ENCODE results near the gene ARCN1.

ARCN1 gene

DNA sequence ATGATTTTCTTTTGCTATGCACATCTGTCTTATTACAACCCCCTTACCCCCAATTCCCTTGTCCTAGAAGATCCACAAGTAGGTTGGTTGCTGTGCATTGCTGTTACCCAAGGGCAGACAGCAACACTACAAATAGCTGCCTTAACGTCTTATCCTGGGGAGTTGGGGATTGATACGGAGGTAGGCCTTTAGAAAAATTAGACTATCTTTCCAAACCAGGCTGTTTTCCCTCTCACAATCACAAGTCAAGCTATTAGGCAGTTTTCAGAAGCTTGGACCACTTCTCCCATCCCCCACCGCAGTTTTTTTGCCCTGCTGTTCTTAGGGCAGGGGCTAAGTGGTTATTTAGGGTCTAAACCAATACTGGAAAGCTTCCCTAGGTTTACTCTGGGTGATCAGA is 32.4 kb downstream of the ARCN1 start:
- POLR2A ChIA-PET: no interaction called here
- CTCF ChIA-PET: interaction anchor here (0.9 to 6.0 kb wide), 4 partner anchors 9 to 326 kb away, joined by 3 to 68 read pairs (median 4); no protein-coding TSS in a partner anchor
- DNase-seq (ENCODE audit: extremely low spot score): no peak
- TF ChIP-seq, protein P1, sequence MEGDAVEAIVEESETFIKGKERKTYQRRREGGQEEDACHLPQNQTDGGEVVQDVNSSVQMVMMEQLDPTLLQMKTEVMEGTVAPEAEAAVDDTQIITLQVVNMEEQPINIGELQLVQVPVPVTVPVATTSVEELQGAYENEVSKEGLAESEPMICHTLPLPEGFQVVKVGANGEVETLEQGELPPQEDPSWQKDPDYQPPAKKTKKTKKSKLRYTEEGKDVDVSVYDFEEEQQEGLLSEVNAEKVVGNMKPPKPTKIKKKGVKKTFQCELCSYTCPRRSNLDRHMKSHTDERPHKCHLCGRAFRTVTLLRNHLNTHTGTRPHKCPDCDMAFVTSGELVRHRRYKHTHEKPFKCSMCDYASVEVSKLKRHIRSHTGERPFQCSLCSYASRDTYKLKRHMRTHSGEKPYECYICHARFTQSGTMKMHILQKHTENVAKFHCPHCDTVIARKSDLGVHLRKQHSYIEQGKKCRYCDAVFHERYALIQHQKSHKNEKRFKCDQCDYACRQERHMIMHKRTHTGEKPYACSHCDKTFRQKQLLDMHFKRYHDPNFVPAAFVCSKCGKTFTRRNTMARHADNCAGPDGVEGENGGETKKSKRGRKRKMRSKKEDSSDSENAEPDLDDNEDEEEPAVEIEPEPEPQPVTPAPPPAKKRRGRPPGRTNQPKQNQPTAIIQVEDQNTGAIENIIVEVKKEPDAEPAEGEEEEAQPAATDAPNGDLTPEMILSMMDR (IDR thresholded peaks at IDR 0.05; ENCODE audit: control extremely low read depth, extremely low read depth, low read depth, missing control alignments): no peak

DNA sequence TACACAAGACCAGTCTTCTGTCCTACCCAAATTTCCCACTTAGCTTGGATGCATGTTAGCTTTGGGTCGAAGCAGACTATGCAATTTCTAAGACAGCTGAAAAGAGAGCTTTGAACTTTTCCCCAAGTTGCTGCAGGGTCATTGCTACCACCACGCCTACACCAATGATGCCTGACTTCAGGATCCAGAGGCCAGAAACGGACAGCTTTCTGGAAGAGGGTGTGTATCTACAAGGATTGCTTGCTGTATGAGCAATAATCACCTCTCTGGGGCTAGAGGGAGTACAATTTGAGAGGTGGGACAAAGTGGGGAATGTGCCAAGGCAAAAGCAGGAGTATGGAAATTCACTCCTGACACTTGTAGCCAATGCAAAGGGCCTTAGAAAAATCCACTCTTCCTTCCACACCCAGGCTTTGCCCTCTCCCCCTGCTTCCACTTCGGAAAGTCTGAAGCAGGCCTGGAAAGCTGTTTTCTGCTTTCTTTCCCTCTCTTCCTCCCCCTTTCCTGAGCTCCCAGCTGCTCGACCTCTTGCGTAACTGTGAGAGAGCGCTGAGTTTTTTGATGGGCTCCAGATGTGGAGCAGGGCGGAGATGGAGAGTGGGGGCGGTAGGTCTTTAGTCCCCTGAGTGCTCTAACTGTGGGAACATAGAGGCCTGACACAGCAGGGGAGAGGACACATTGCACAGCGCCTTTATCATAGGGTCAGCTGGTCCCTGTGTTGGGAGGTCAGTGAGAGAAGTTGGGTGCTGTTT is 33.1 kb downstream of the ARCN1 start:
- no peak for DNase-seq (ENCODE audit: extremely low spot score)
- ChIA-PET POLR2A (no interaction called here), CTCF (interaction anchor here (0.9 to 6.0 kb wide), 6 partner anchors 8 to 325 kb away, joined by 3 to 68 read pairs (median 3); no protein-coding TSS in a partner anchor)
- TF ChIP-seq, protein P1 (IDR thresholded peaks at IDR 0.05; ENCODE audit: control extremely low read depth, extremely low read depth, low read depth, missing control alignments): no peak

DNA sequence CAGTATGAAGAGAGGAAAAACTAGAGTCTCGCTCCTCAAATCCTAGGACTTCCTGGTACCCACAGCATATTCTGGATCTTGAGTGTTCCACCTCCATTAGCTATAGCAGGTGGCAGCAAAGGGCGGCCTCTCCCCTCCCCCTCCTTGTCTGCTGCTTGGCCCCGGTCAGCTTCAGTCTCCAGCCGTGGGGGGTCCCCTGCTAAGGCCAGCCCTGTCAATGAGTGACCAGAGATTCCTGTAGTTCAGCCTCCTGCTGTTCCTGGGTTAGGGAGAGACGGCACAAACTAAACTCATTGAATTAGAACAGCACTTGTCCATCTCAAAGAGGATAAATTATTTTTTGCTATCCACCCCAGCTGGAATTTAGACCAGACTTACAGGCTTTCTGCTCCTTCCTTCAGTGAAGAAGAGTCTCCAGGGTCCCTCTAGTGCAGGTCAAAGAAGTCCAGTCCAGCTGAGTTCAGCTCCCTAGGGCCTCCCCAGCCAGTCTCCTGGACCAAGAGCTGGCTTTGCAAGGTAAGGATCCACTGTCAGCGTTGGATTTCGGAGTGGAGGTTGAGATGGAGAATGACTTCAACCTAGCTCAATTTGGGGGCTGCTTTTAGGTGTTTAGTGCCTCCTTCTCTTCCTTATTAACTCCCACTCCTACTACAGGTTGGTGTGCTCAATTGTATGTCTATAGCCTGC is 34.1 kb downstream of the ARCN1 start:
- CTCF ChIA-PET: interaction anchor here (0.6 to 6.0 kb wide), 6 partner anchors 12 to 350 kb away, joined by 3 to 68 read pairs (median 3); partner anchors contain the start of gene UPK2
- TF ChIP-seq, protein P1 (IDR thresholded peaks at IDR 0.05; ENCODE audit: control extremely low read depth, extremely low read depth, low read depth, missing control alignments): no peak
- POLR2A ChIA-PET: interaction anchor here (1.2 kb wide), 1 partner anchor 34 kb away, joined by 3 read pairs; no protein-coding TSS in a partner anchor
- no peak for DNase-seq (ENCODE audit: extremely low spot score)

DNA sequence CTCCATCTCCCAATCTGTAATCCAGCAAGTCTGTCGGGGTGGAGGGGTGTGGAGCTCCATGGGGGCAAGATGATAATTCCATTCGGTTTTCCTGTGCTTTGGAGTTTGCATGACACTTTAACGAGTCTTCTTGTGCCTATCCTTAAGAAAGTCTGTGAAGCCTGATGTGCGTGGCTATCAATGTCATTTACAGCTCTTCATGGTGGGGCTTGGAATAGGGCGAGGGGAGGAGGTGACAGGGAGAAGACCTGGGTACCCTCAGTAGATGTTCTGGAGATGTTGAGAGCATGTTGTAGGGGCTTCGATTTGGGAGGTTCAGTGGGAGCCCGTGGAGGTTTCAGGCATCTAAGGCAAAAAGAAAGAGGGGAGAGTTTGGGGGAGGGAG is 34.6 kb downstream of the ARCN1 start:
- DNase-seq (ENCODE audit: extremely low spot score): no peak
- POLR2A ChIA-PET: interaction anchor here (0.6 to 1.2 kb wide), 2 partner anchors 34 to 186 kb away, joined by 3 read pairs; no protein-coding TSS in a partner anchor
- CTCF ChIA-PET: interaction anchor here (0.8 to 6.0 kb wide), 3 partner anchors 12 to 349 kb away, joined by 3 to 68 read pairs (median 3); partner anchors contain the start of gene UPK2
- TF ChIP-seq, protein P1 (IDR thresholded peaks at IDR 0.05; ENCODE audit: control extremely low read depth, extremely low read depth, low read depth, missing control alignments): no peak

DNA sequence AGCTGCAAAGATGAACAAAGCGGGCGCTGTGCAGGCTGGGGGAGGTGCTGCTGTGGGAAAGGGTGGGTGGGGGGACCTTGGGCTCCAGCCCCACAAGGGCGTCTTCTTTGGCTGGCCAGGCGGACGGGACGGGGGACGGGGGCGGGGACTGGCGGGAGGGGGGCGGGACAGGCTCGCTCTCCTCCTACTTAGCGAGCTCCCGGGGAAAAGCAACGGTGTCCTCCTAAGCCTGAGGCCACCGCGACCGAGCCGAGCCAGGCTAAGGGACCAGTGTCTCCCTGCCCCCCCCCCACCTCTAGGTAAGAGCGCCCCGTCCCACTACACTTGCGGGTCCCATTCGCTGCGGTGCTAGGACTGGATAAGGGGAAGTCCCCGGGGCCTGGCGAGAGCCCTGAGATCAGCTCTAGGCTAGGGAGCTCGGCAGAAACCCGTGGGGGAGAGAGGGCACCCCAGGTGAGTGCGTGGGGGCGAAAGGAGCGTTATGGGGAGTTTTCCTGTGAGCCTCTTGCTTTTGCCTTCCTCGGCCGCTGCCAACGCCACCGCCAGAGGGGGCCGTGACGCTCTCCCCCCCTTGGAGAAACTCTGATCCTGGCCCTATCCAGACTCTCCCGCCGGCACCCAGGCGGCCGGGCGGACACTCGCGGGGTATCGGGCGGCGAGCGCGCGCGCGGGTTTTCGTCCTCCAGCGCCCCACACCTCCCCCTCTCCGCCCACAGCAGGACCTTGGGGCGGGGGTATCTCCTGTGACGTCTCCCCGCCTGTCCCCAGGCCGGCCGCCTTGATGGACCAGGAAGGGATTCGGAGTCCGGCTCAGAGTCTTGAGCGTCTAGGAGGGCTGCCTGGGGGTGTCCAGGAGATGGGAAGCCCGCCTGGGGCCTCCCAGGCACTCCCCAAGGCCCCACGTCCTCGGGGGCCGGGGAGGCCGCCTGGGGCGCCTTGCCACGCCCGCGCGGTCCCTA is 35.5 kb downstream of the ARCN1 start, which contains the start of gene PHLDB1:
Gene PHLDB1, plus strand, starts transcription at position 215 of the 959 bp plus-strand sequence. CDS start 6,222 bp downstream, outside the sequence.
- peak; percentile 58 for DNase-seq (ENCODE audit: extremely low spot score)
- POLR2A ChIA-PET: interaction anchor here (0.6 kb wide), 1 partner anchor 185 kb away, joined by 3 read pairs; no protein-coding TSS in a partner anchor
- CTCF ChIA-PET: interaction anchor here (0.6 to 6.0 kb wide), 5 partner anchors 11 to 350 kb away, joined by 3 to 68 read pairs (median 3); partner anchors contain the start of gene UPK2
- TF ChIP-seq, protein P1 (IDR thresholded peaks at IDR 0.05; ENCODE audit: control extremely low read depth, extremely low read depth, low read depth, missing control alignments): peak; percentile 50

Data from GM10248 (cell line).